HG02623 (cell line): ENCODE measurements around the gene PAM16.

Experiments
- ATAC-seq: cut with Tn5 transposase; IDR thresholded peaks from one replicate; pipeline ENCODE4 v1.9.1; 2021; ENCODE audit warnings: moderate library complexity; ENCODE audit not compliant: unreplicated experiment

Gene PAM16

DNA sequence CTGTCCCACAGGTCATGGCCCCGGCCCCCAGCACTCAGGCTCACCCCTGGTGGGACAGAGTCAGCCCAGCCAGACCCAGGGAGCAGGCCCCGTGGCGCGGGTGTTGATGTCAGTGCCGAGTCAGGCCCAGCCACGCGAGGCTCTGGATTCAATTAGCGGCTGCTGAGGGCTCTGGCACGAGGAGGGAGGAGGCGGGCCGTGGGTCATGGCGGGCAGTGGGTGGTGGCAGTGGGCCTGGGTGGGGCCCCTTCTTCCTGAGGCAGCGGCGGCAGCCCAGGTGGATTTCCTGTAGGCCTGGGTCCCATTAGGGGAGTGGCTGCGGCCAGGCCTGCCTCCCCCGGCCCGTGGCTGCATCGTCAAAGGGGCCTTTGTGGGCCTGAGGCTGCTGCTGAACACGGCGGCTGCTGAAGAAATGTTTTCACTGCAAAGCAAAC is 33.4 kb upstream of the PAM16 start:
- no peak for ATAC-seq

DNA sequence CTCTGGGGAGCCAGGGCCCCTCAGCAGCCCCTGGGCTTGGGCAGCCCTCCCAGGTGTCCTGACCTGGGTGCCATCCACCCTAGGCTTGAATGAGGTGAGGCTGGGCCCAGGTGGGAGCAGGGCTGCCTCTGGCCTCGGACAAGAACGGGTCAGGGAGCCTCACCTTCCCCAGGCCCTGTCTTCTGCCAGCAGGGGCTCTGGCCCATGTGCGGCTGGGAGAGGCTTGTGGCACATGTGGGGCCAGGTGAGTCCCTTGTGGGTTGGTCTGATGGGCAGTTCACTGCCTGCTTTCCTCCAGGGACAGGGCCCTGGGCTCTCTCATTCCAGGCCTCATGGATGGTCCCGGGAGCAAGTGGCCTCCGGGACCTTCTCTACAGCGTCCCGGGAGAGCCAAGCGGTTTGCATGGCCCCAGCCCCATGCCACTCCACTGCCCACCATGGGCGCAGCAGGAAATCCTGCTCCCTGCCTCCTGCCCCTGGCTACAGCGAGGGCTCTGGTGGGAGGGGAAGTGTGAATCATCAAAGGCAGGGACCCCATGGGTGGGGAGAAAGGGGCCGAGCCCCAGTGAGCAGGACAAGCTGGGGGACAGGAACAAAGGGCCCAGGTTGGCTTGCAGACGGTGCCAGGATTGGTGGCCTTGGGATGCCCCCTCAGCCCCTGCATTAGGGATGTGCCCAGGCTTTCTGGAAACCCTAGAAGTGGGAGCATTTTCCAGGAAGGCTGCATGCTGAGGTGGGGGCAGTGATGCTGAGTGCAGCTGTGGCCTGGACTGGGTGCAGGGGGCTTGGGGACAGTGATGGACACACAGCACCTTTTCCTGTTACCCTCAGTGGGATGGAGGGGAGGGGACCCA is 32.7 kb upstream of the PAM16 start:
- ATAC-seq, result no peak

DNA sequence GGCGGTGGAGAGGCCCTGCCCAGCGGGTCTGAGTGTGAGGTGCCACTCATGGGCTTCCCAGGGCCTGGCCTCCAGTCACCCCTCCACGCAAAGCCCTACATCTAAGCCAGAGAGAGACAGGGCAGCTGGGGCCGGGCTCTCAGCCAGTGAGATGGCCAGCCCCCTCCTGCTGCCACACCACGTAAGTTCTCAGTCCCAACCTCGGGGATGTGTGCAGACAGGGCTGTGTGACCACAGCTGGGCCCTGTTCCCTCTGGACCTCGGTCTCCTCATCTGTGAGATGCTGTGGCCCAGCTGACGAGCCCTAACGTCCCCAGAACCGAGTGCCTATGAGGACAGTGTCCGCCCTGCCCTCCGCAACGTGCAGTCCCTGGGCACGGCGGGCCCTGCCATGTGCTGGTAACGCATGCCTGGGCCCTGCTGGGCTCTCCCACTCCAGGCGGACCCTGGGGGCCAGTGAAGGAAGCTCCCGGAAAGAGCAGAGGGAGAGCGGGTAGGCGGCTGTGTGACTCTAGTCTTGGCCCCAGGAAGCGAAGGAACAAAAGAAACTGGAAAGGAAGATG is 31.8 kb upstream of the PAM16 start:
- ATAC-seq, result no peak

DNA sequence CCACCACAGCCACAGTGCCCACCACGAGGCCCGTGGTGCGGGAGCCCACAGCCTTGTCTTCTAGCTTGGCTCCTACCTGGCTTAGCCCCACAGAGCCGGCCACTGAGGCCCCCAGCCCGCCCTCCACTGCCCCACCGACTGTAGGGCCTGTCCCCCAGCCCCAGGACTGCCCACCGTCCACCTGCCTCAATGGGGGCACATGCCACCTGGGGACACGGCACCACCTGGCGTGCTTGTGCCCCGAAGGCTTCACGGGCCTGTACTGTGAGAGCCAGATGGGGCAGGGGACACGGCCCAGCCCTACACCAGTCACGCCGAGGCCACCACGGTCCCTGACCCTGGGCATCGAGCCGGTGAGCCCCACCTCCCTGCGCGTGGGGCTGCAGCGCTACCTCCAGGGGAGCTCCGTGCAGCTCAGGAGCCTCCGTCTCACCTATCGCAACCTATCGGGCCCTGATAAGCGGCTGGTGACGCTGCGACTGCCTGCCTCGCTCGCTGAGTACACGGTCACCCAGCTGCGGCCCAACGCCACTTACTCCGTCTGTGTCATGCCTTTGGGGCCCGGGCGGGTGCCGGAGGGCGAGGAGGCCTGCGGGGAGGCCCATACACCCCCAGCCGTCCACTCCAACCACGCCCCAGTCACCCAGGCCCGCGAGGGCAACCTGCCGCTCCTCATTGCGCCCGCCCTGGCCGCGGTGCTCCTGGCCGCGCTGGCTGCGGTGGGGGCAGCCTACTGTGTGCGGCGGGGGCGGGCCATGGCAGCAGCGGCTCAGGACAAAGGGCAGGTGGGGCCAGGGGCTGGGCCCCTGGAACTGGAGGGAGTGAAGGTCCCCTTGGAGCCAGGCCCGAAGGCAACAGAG is 31.0 kb upstream of the PAM16 start:
- no peak for ATAC-seq

DNA sequence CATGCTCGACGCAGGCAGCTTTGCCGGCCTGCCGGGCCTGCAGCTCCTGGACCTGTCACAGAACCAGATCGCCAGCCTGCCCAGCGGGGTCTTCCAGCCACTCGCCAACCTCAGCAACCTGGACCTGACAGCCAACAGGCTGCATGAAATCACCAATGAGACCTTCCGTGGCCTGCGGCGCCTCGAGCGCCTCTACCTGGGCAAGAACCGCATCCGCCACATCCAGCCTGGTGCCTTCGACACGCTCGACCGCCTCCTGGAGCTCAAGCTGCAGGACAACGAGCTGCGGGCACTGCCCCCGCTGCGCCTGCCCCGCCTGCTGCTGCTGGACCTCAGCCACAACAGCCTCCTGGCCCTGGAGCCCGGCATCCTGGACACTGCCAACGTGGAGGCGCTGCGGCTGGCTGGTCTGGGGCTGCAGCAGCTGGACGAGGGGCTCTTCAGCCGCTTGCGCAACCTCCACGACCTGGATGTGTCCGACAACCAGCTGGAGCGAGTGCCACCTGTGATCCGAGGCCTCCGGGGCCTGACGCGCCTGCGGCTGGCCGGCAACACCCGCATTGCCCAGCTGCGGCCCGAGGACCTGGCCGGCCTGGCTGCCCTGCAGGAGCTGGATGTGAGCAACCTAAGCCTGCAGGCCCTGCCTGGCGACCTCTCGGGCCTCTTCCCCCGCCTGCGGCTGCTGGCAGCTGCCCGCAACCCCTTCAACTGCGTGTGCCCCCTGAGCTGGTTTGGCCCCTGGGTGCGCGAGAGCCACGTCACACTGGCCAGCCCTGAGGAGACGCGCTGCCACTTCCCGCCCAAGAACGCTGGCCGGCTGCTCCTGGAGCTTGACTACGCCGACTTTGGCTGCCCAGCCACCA is 30.2 kb upstream of the PAM16 start:
- ATAC-seq, result no peak

DNA sequence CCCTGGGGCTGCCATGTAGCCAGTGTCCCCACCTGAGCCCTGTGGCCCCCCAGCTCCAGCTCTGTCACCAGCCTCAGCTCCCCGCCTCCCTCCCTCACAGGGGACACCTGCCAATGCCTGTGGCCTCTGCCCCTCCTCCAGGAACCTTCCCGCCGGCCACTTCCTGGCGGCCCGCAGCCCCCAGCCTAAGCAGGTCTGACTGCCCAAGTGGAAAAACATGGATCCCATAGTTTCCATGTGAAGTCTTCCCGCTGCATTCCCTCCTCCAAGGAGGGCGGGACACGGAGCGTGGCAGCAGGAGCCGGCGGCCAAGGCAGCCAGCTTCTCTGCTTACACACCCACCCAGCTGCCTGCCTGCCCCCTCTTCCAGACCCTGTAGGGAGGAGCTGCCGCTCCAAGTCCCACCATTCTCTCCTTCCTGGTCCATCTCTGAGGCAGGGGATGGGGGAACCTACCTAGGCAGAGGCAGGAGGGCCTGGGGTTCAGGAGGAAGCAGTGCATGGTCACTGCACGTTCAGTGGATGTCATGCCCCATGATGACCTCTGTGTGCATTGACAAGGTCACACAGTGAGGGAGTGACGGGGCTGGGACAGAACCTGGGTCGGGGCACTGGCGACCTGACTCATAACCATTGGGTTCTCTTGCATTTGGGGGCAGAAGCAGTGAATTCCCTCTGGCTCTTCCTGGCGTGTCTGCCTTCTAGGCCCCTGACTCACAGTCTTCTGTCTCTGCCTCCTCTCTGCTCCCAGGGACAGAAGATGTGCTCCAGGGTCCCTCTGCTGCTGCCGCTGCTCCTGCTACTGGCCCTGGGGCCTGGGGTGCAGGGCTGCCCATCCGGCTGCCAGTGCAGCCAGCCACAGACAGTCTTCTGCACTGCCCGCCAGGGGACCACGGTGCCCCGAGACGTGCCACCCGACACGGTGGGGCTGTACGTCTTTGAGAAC is 29.3 kb upstream of the PAM16 start:
- ATAC-seq, result no peak

DNA sequence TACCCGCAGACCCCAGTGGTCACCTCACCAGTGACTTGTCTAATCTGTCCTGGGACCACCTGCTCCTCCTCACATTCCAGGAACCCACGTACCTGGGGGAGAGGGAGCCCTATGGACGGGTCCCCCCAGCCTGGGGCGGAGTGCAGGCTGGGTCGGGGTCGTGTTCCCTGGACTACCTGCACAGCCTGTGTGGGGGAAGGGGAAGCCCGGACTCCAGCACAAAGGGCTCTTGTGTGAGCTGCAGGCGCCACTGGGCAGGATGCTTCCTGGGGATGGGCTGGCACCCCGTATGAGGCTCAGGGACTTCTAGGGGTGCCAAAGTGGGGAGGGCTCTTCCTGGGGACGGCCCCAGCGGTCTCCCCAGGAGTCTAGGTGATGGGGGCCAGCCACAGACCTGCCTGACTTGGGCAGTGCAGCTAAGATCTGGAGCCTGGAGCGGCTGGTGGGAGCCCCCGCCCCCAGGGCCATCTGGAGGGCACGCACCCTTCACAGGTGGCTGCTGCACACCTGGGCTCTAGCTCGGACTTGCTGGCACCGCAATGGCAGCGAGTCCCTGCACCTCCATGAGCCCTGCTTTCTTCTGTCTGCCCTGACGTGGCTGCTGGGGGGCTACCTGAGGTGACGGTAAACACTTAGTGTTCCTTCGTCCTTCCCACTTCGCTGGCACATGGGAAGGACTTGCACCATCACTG is 28.0 kb upstream of the PAM16 start:
- no peak for ATAC-seq

DNA sequence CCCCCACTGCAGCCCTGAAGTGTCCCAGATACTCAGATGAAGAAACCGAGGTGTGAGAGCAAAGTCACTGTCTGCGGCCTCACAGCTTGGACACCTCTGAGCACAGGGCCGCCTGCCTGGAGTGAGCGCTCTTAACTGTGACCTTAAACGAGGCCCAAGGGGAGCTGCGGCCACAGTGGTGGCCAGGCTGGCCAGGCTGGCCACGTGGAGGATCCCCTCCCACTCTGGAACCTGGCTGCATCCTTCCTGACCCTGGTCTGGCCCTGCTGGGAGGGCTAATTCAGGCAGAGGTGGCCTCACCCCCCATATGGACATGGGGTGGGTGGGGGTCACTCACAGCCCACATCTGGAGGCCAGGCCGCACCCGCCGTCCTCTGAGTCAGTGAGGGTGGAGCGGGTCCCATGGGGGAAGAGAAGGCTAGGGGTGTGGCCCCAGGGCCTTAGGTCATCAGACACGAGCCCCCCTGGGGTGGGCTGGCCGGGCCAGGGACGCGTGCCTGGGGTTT is 27.1 kb upstream of the PAM16 start:
- ATAC-seq, result no peak

DNA sequence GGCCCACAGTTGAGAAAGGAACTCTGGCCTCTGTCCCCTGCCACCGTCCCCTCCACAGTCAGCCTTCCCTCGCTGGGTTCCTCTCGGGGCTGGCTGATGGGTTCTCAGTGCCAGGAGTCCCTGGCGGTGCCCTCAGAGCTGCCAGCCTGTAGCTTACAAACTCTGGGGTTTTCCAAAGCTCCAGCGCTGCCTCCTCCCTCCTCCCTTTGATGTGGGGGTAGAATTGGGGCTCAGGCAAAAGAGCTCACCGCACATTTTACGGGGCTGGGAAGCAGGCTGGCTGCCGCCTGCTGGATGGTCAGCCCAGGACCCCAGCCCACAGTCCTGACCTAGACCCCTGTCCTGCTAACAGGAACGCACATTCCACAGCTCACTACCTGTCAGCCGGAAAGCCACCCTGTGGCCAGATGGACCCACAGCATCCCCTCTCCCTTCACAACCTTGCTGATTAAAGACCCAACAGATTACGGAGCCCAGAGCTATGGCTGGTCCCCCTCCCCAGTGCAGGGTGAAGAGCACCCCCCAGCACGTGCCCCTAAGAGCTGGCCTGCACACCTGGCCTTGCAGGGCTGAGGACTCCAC is 26.5 kb upstream of the PAM16 start:
- ATAC-seq, result no peak

DNA sequence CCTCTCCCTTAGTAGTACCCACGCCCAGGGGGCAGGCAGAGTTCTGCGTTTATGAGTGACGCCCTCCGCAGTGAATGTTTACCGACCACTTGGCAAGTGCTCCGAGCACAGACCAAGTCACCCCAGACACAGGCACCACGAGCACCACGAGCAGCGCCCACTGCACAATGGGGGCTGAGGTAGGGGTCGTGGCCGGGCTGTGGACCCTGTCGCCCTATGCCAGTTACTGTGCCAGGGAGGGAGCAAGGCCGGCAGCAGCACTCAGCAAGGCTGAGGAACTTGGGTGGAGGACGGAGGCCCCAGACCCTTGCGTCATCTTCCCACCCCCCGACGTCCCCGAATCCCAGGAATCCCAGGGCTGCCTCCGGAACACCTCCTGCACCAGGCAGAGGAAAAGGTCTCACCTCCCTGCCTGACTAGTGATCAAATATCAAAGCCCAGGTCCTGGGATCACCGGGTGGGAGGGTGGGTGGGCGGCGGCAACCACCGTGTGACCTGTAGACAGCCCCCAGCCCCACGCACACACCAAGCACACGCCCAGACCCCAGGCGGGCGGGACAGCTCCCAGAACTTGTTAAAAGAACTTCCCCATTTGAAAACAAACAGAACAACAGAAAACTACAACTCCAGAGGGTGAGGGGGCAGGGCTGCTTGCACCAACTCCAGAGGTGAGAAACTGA is 25.9 kb upstream of the PAM16 start:
- no peak for ATAC-seq

DNA sequence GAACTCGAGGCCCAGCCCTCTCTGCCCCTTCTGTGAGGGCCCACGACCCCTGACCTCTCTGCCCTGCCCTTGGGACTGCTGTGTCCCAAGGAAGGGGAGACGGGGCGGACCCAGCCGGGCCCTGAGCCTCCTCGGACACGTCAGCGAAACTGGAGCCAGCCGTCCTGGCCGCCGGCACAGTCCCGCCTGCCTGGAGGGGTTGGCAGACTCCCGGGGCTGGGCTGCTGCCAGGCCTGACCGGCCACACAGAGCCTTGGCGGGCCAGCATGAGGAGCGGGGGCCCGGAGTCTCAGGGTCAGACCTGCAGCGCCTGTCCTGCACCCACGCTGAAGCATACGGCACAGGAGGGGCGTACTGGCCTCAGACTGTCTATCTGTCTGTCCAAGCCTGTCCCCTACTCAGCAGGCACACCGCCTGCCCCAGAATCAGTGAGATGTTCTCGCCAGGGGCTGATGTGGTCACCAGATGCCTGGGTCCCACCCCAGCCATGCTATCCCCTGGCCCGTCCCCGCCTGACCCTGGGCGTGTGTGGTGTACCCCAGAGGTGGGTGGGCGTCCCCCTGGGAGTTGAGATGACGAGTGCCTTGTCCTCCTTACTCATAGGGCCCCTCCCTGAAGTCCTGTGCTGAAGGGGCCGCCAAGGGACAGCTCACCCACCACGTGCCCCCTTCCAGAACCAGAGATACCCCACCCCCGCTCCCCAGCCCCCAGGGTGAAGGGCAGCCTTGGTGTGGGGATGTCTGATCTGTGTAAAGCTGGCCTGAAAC is 25.2 kb upstream of the PAM16 start:
- ATAC-seq, result no peak

DNA sequence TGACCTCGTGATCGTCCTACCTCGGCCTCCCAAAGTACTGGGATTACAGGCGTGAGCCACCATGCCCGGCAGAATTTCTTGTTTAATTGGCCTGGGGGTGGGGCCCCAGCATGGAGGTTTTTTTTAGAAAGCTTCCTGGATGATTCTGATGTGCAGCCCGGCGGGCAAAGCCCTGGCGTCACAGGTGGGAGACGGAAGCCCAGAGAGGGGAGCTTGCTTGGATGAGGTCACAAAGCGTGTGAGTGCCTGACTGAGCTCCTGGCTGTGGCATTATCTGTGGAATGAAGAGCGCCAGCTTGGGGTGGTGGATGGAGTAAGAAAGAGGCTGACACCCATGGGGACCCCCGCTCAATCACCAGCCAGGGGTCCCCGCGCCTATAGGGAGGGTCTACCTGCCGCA is 24.6 kb upstream of the PAM16 start:
- no peak for ATAC-seq

DNA sequence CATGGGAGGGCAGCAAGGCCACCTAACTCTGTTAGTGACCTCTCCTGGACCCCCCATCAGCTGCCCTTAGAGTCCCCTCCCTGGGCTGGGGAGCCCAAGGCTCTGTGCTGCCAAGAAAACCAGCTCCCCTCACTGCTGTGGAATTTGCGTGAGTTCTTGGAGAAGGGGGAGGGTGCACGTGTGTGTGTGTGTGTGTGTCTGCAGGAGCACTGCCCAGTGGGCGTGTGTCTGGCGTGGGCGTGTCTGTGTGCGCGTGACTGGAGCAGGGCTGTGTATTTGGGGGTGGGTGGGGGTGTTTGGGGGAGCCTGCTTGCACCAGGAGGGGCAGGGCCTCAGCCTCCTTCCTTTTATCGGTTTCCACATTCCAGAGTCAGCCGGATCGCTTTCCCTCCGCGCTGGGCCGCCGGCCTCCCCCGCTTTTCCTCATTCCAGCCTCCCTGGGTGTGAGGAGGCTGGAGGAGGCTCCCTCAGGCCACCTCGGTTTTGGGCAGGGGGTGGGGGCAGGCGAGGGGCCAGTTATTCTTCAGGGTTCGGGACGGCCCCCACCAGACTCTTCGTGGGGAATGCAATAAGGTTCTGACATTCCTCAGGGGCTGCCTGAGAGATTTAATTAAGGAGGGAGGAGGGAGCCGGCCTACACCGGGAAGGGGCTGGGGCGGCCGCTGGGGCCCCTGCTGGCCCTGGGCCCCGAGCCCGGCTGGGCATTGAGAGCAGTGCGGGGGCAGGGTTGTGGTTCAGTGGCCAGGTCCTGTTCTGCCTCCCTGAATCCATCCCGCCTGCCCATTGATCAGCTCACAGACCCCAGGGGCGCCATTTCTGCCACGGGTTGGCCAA is 23.0 kb upstream of the PAM16 start:
- ATAC-seq, result no peak

DNA sequence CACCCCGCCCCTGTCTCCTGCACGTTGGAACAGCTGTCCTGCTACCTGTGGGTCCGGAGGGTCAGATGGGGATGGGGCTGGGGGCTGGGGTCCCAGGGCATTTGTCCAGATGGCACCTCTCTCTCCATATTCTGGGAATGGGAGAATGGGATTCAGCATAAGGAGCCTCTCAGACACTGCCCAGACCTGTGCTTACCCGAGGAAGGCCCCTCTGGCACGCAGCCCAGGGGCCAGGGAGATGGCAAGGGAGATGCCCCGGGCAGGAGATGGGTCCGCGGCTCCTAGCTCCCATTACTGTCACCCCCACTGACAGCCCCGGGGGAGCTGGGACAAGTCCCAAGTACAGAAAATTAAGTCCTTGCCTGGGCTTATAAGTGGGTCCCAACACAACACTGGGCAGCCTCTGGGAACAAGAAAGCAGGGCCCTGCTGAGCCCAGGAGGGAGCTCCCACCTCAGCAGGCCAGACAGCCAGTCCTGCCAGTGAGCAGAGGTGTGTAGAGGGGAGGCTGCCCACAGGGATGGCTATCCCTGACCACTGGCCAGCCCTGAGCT is 22.3 kb upstream of the PAM16 start:
- no peak for ATAC-seq

DNA sequence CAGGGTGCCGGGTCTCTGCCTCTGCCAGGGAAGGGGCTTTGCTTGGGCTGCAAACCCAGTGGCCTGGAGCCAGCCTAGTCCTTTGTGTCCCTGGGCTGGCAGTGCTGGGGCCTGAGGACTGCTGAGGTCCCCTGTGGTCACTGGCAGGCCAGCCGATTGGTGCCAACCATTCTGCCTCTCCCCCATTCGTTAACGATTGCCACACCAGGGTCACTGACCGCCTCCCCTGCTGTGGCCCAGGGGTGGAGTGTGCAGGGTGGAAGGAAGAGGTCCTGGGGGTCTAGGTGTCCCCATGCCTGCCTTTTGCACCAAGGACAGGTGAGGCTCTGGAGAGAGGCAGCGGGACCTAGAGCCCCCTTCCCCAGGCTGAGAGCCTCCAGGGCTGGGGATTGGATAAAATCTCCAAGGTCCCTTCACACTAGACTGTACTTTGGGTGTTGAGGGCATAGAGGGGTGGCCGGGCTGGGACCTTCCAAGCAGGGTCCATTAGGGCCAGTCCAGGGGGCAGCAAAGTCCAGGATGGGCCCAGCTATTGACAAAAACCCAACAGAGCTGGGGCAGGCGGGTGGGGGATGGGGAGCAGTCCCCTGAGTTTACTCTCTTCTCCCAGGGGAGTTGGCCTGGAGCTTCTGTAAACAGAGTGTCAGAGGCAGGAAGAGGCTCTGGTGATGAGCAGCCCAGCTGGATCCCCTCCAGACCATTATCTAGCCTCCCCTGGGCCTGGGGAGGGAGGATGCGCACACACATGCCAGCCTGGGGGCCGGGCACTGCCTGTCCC is 21.6 kb upstream of the PAM16 start:
- ATAC-seq, result no peak
